HCT116 (cell line): ENCODE results near the gene WDR33. TPM values are rescaled to one million over a fixed set of nuclear protein-coding genes. Genes with fewer than 3 reads are reported as not detected.

Experiments used
- ATAC-seq: fragments of 200-7000 bp; cut with Tn5 transposase; 2 replicates; pipeline ENCODE4 v1.9.1; 2020; ENCODE audit warnings: mild to moderate bottlenecking, moderate library complexity
- BruUV-seq: library from RNA; stranded (reverse); fragments of 400-500 nt; replicated peaks from 2 replicates; lab custom pipeline; 2021; lab: Mats Ljungman, UMichigan
- CTCF ChIA-PET: fragments of 300-600 bp; sonication (Branson Sonifier 250); formaldehyde crosslinking; loops from one replicate; lab custom pipeline; 2021; ENCODE audit warnings: antibody characterized with exemption; lab: Charles Lee
- POLR2A ChIA-PET: fragments of 300-600, 350-600 bp; sonication (Branson Sonifier 250); formaldehyde crosslinking; loops from one replicate; lab custom pipeline; 2021; ENCODE audit warnings: antibody characterized with exemption; lab: Charles Lee
- RAD21 ChIA-PET, 2 experiments: fragments of 300-600 bp; sonication (Branson Sonifier 250); formaldehyde crosslinking; loops; one replicate each; lab custom pipeline; 2023; ENCODE audit warnings: low total read pairs in 2 of 2; ENCODE audit not compliant: uncharacterized antibody in 2 of 2, unreplicated experiment in 2 of 2, low non-redundant PET in 1 of 2; lab: Charles Lee
- DNase-seq: peaks from one replicate; pipeline ENCODE4 v3.0.0-alpha.2; 2010; ENCODE audit warnings: low read depth, low spot score
- H2AFZ ChIP-seq: fragments of 200-600 bp; shearing (Covaris generic), sonication (generic); 2 replicates; pipeline ENCODE4 v1.6.1; 2017; ENCODE audit warnings: low read depth, mixed run types, mixed read lengths, antibody characterized with exemption, low read length; ENCODE audit not compliant: poor library complexity, severe bottlenecking
- H3K27ac ChIP-seq: 2 replicates; pipeline ENCODE4 v1.5.1; 2012; ENCODE audit warnings: low read depth, low read length
- H3K27me3 ChIP-seq: fragments of 200-600 bp; sonication (generic); 2 replicates; pipeline ENCODE4 v1.6.1; 2016; ENCODE audit warnings: mixed run types, low read length, mixed read lengths; ENCODE audit not compliant: insufficient read depth
- H3K36me3 ChIP-seq, 2 experiments: fragments of 200-500 bp in 1 of 2; fragments of 200-600 bp in 1 of 2; sonication (Bioruptor generic) in 1 of 2; sonication (generic) in 1 of 2; 2 replicates each; pipeline versions ENCODE4 v1.5.1 to v1.6.1; 2014 to 2016; ENCODE audit warnings: low read length in 2 of 2, inconsistent platforms in 1 of 2, mixed read lengths in 1 of 2, mixed run types in 1 of 2; ENCODE audit not compliant: insufficient read depth in 2 of 2, control insufficient read depth in 1 of 2
- H3K4me1 ChIP-seq, 2 experiments: fragments of 200-600 bp in 1 of 2; sonication (generic) in 1 of 2; 2 replicates each; pipeline versions ENCODE4 v1.5.1 to v1.6.1; 2012 to 2017; ENCODE audit warnings: low read length in 2 of 2, inconsistent platforms in 1 of 2, mild to moderate bottlenecking in 1 of 2, mixed read lengths in 1 of 2, mixed run types in 1 of 2, moderate library complexity in 1 of 2; ENCODE audit not compliant: insufficient read depth in 2 of 2, control insufficient read depth in 1 of 2
- H3K4me2 ChIP-seq: fragments of 200-600 bp; sonication (generic); 2 replicates; pipeline ENCODE4 v1.6.1; 2017; ENCODE audit warnings: mixed run types, low read length, mixed read lengths
- H3K4me3 ChIP-seq, 2 experiments: fragments of 200-600 bp in 1 of 2; sonication (generic) in 1 of 2; replicated peaks in 1 of 2; 2 replicates each; pipeline ENCODE4 v1.5.1; 2011 to 2016; ENCODE audit warnings: low read length in 2 of 2, control low read depth in 1 of 2, low read depth in 1 of 2, mild to moderate bottlenecking in 1 of 2, mixed read lengths in 1 of 2, mixed run types in 1 of 2
- H3K79me2 ChIP-seq: fragments of 200-600 bp; sonication (generic); 2 replicates; pipeline ENCODE4 v1.6.1; 2017; ENCODE audit warnings: mild to moderate bottlenecking, mixed run types, low read length, moderate library complexity, mixed read lengths; ENCODE audit not compliant: insufficient read depth
- H3K9ac ChIP-seq: fragments of 200-600 bp; sonication (generic); 2 replicates; pipeline ENCODE4 v1.6.1; 2016; ENCODE audit warnings: low read length, mixed read lengths
- H3K9me2 ChIP-seq: fragments of 200-600 bp; sonication (generic), shearing (Covaris generic); 2 replicates; pipeline ENCODE4 v1.6.1; 2017; ENCODE audit warnings: mixed run types, mild to moderate bottlenecking, moderate library complexity; ENCODE audit not compliant: insufficient read depth
- H3K9me3 ChIP-seq, 2 experiments: fragments of 200-500 bp in 1 of 2; fragments of 200-600 bp in 1 of 2; sonication (Bioruptor generic) in 1 of 2; sonication (generic) in 1 of 2; 2 replicates each; pipeline ENCODE4 v1.6.1; 2014 to 2017; ENCODE audit warnings: low read length in 2 of 2, mixed read lengths in 2 of 2, inconsistent platforms in 1 of 2, low read depth in 1 of 2, mild to moderate bottlenecking in 1 of 2, mixed run types in 1 of 2, moderate library complexity in 1 of 2; ENCODE audit not compliant: control insufficient read depth in 1 of 2, insufficient read depth in 1 of 2
- H4K20me1 ChIP-seq: fragments of 200-600 bp; sonication (generic), shearing (Covaris generic); 2 replicates; pipeline ENCODE4 v1.6.1; 2017; ENCODE audit warnings: mixed run types, mild to moderate bottlenecking, moderate library complexity; ENCODE audit not compliant: insufficient read depth
- EZH2 ChIP-seq: fragments of 200-600 bp; sonication (generic); IDR thresholded peaks from 2 replicates; pipeline ENCODE4 v1.6.1; 2017; ENCODE audit warnings: antibody characterized with exemption, mixed run types
- SIN3A ChIP-seq: IDR thresholded peaks from 2 replicates; pipeline ENCODE4 v1.6.1; 2012; ENCODE audit warnings: low read depth
- SP1 ChIP-seq: IDR thresholded peaks from 2 replicates; pipeline ENCODE4 v1.6.1; 2012; ENCODE audit warnings: low read depth
- SRF ChIP-seq: IDR thresholded peaks from 2 replicates; pipeline ENCODE4 v1.6.1; 2012; ENCODE audit warnings: low read depth
- YY1 ChIP-seq: IDR thresholded peaks from 2 replicates; pipeline ENCODE4 v1.6.1; 2011; ENCODE audit warnings: low read length, low read depth, moderate library complexity, mild to moderate bottlenecking; ENCODE audit not compliant: insufficient replicate concordance; ENCODE audit errors: extremely low read depth
- intact Hi-C: fragments of 100-400 bp; cut with micrococcal nuclease; formaldehyde crosslinking; loops from 2 replicates; pipeline ENCODE4 v1.10.0; 2022
- total RNA-seq: library from RNA; stranded (reverse); gene quantifications from one replicate; pipeline ENCODE4 v1.2.1, GENCODE V29; 2021; ENCODE audit not compliant: unreplicated experiment
- TF ChIP-seq, protein P1 (sequence below), 3 experiments: fragments of 200-600 bp in 1 of 3; sonication (generic) in 1 of 3; IDR thresholded peaks in 2 of 3; conservative IDR thresholded peaks in 1 of 3; 2 replicates each; pipeline ENCODE4 v1.5.1; 2012 to 2017; ENCODE audit warnings: low read depth in 2 of 3, low read length in 2 of 3, antibody characterized with exemption in 1 of 3, borderline replicate concordance in 1 of 3, control low read depth in 1 of 3, mild to moderate bottlenecking in 1 of 3, mixed read lengths in 1 of 3, mixed run types in 1 of 3, moderate library complexity in 1 of 3; ENCODE audit not compliant: insufficient read depth in 1 of 3
- TF ChIP-seq, protein P2 (sequence below): IDR thresholded peaks from 2 replicates; pipeline ENCODE4 v1.6.1; 2012
- TF ChIP-seq, protein P3 (sequence below): IDR thresholded peaks from 2 replicates; pipeline ENCODE4 v1.6.1; 2011; ENCODE audit warnings: mild to moderate bottlenecking, low read length, moderate library complexity; ENCODE audit not compliant: insufficient replicate concordance; ENCODE audit errors: extremely low read depth
- TF ChIP-seq, protein P4 (sequence below): IDR thresholded peaks from 2 replicates; pipeline ENCODE4 v1.6.1; 2012

WDR33 gene
- total RNA-seq, 1 experiment from 2014 or later, result 52.5 TPM

DNA sequence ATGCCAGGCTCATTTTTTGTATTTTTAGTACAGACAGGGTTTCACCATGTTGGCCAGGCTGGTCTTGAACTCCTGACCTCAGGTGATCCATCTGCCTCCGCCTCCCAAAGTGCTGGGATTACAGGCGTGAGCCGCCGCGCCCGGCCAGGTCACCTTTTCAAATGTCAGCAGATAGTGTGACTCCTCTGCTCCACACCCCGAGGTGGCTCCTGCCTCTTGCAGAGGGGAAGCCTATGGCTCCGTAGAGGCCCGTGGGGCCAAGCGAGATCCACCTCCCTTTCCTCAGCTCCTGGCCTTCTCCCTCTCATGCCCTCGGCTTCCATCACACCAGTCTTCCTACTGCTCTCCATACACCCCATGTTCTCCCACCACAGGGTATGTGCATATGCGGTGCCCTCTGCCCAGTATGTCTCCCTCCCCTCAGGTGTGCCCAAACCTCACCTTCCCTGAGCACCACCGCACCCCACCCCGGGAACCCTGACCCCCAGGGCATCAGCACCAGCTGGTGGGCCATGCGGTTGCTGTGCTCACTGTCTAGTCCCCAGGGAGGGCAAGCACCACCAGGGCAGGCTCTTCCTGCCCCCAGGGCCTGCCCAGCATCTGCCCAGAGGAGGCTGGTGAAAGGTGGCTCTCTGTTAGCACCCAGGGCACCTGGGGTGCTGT is 154.3 kb downstream of the WDR33 start:
- CTCF ChIA-PET, result no interaction called here
- Histone ChIP-seq H3K27ac (no peak overlapping the region), H3K9me2 (no peaks in the 10 kb centered on the region), H4K20me1 (no peaks in the 10 kb centered on the region), H3K36me3 (no peaks in the 10 kb centered on the region), H3K9ac (no peak overlapping the region), H2AFZ (no peak overlapping the region), H3K4me3 (no peak overlapping the region)
- ATAC-seq, result no peak
- DNase-seq, result no peak
- BruUV-seq, result no TSS peak
- intact Hi-C loops, result no loop called here
- no peak for TF ChIP-seq SIN3A
- TF ChIP-seq, protein P1, sequence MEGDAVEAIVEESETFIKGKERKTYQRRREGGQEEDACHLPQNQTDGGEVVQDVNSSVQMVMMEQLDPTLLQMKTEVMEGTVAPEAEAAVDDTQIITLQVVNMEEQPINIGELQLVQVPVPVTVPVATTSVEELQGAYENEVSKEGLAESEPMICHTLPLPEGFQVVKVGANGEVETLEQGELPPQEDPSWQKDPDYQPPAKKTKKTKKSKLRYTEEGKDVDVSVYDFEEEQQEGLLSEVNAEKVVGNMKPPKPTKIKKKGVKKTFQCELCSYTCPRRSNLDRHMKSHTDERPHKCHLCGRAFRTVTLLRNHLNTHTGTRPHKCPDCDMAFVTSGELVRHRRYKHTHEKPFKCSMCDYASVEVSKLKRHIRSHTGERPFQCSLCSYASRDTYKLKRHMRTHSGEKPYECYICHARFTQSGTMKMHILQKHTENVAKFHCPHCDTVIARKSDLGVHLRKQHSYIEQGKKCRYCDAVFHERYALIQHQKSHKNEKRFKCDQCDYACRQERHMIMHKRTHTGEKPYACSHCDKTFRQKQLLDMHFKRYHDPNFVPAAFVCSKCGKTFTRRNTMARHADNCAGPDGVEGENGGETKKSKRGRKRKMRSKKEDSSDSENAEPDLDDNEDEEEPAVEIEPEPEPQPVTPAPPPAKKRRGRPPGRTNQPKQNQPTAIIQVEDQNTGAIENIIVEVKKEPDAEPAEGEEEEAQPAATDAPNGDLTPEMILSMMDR (IDR thresholded peaks at IDR 0.05 in 2 of 3, conservative IDR thresholded peaks at IDR 0.05 in 1 of 3; ENCODE audit: borderline replicate concordance in 1 of 3, insufficient read depth in 1 of 3, low read depth in 2 of 3, low read length in 2 of 3), result no peak
- no peak for TF ChIP-seq YY1
- no peak for TF ChIP-seq SP1
- TF ChIP-seq, protein P2, sequence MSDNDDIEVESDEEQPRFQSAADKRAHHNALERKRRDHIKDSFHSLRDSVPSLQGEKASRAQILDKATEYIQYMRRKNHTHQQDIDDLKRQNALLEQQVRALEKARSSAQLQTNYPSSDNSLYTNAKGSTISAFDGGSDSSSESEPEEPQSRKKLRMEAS, result no peak
- TF ChIP-seq, protein P3, sequence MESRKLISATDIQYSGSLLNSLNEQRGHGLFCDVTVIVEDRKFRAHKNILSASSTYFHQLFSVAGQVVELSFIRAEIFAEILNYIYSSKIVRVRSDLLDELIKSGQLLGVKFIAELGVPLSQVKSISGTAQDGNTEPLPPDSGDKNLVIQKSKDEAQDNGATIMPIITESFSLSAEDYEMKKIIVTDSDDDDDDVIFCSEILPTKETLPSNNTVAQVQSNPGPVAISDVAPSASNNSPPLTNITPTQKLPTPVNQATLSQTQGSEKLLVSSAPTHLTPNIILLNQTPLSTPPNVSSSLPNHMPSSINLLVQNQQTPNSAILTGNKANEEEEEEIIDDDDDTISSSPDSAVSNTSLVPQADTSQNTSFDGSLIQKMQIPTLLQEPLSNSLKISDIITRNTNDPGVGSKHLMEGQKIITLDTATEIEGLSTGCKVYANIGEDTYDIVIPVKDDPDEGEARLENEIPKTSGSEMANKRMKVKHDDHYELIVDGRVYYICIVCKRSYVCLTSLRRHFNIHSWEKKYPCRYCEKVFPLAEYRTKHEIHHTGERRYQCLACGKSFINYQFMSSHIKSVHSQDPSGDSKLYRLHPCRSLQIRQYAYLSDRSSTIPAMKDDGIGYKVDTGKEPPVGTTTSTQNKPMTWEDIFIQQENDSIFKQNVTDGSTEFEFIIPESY, result no peak
- TF ChIP-seq, protein P4, sequence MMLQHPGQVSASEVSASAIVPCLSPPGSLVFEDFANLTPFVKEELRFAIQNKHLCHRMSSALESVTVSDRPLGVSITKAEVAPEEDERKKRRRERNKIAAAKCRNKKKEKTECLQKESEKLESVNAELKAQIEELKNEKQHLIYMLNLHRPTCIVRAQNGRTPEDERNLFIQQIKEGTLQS, result no peak
- no peak for TF ChIP-seq SRF
- no peak for TF ChIP-seq EZH2
- TF ChIP-seq, all 23 proteins: peak for 0
- no peaks in the 10 kb centered on the region; a peak in 1 of 4 replicates for H3K9me3 ChIP-seq
- ChIA-PET RAD21 (no interaction called here), POLR2A (no interaction called here)
- no peaks in the 10 kb centered on the region for H3K79me2 ChIP-seq
- no peaks in the 10 kb centered on the region for H3K27me3 ChIP-seq
- peaks cover 0 to 3% of the 10 kb centered on the region in 2 experiments; a peak in 1 of 4 replicates for H3K4me1 ChIP-seq
- no peak overlapping the region for H3K4me2 ChIP-seq
